IgD-negative memory B cell (primary cell): ENCODE data around the gene ENO2. TPM values are rescaled to one million over a fixed set of nuclear protein-coding genes. Genes with fewer than 3 reads are reported as not detected.

Source experiments
- H3K27ac Mint-ChIP-seq, 3 donors: one replicate each; pipeline ENCODE4 v1.8.0; 2020 to 2022; ENCODE audit warnings: mild to moderate bottlenecking in 3 of 3, mixed read lengths in 3 of 3, moderate library complexity in 1 of 3
- H3K27me3 Mint-ChIP-seq: one replicate; pipeline ENCODE4 v1.8.0; 2021; ENCODE audit warnings: mixed read lengths
- H3K36me3 Mint-ChIP-seq: one replicate; pipeline ENCODE4 v1.8.0; 2020; ENCODE audit warnings: mild to moderate bottlenecking, mixed read lengths
- H3K4me1 Mint-ChIP-seq, 3 donors: one replicate each; pipeline ENCODE4 v1.8.0; 2020 to 2022; ENCODE audit warnings: mixed read lengths in 3 of 3, mild to moderate bottlenecking in 1 of 3
- H3K4me3 Mint-ChIP-seq, 4 donors: one replicate each; pipeline ENCODE4 v1.8.0; 2020 to 2022; ENCODE audit warnings: mild to moderate bottlenecking in 4 of 4, mixed read lengths in 4 of 4, moderate library complexity in 3 of 4
- H3K9me3 Mint-ChIP-seq, 3 donors: one replicate each; pipeline ENCODE4 v1.8.0; 2020 to 2021; ENCODE audit warnings: mixed read lengths in 3 of 3, mild to moderate bottlenecking in 1 of 3
- polyA plus RNA-seq: library from polyadenylated mRNA; unstranded; fragments of 300-500 nt; fragmentation: Illumina TruSeq; gene quantifications from one replicate; pipeline ENCODE4 v1.2.3, GENCODE V29; 2021

Gene ENO2
- polyA plus RNA-seq, 1 donor from 2014 or later = 21.7 TPM

DNA sequence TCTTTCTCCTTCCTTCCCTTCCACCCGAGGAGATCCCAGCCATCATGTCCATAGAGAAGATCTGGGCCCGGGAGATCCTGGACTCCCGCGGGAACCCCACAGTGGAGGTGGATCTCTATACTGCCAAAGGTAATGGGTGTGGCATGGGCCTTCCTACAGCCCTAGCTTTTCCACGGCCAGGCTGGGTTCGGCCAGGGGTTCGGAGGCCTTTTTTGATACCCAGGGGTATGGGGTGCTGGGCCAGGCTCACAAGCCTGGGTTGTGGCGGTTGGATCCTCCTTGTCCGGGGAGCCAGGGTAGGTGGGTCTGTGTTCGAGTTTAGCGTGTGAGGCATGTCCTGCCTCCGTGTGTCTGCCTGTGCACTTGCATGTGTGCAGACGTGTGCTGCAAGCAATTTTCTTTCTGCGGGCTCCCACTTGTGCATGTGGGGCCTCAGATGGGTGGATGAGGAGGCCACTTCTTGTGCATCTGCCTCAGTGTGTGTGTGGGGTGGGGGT, 1.5 kb downstream of the ENO2 start:
- peak overlapping the region; percentile 57 to 99 (median 94) for H3K4me3 Mint-ChIP-seq
- peaks cover 12 to 21% (median 18%) of the 10 kb centered on the region in 3 donors for H3K4me1 Mint-ChIP-seq
- H3K27ac Mint-ChIP-seq = peak overlapping the region in 1 of 3 donors; percentile 45
- no peaks in the 10 kb centered on the region for H3K9me3 Mint-ChIP-seq
- H3K36me3 Mint-ChIP-seq = peaks cover 1% of the 10 kb centered on the region
- H3K27me3 Mint-ChIP-seq = peaks cover 4% of the 10 kb centered on the region

DNA sequence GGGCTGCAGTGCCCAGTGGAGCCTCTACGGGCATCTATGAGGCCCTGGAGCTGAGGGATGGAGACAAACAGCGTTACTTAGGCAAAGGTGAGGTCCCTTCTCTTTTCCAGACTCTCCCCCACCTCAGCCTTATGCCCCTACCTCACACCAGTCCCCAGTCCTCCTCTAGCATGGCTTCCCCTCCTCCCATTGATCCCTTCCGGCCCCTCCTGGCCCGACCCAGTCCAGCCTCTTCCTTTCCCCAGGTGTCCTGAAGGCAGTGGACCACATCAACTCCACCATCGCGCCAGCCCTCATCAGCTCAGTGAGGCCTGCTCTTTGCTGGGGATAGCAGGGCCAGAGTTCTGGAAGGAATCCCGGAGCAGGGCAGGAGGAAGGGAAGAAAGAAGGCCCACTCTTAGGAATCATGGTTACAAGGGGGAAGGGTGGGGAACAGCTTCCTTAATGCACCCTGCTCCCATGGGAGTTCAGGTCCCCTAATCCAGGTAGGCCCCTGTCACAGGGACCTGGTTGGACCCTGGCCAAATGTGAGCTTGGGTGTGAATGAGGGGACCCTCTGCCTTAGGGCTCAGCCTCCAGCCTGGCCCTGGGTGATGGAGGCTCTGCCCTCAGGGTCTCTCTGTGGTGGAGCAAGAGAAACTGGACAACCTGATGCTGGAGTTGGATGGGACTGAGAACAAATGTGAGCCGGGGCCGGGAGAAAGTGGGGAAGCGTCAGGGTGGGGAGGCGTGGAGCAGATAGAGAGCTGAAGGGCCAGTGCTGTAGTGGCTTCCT, 2.2 kb downstream of the ENO2 start:
- peaks cover 12 to 21% (median 21%) of the 10 kb centered on the region in 3 donors for H3K4me1 Mint-ChIP-seq
- H3K27me3 Mint-ChIP-seq = peaks cover 4% of the 10 kb centered on the region
- H3K4me3 Mint-ChIP-seq = peak overlapping the region in 1 of 4 donors; percentile 34
- no peaks in the 10 kb centered on the region for H3K9me3 Mint-ChIP-seq
- peaks cover 1% of the 10 kb centered on the region for H3K36me3 Mint-ChIP-seq
- peak overlapping the region in 2 of 3 donors; percentile 45 to 59 for H3K27ac Mint-ChIP-seq

DNA sequence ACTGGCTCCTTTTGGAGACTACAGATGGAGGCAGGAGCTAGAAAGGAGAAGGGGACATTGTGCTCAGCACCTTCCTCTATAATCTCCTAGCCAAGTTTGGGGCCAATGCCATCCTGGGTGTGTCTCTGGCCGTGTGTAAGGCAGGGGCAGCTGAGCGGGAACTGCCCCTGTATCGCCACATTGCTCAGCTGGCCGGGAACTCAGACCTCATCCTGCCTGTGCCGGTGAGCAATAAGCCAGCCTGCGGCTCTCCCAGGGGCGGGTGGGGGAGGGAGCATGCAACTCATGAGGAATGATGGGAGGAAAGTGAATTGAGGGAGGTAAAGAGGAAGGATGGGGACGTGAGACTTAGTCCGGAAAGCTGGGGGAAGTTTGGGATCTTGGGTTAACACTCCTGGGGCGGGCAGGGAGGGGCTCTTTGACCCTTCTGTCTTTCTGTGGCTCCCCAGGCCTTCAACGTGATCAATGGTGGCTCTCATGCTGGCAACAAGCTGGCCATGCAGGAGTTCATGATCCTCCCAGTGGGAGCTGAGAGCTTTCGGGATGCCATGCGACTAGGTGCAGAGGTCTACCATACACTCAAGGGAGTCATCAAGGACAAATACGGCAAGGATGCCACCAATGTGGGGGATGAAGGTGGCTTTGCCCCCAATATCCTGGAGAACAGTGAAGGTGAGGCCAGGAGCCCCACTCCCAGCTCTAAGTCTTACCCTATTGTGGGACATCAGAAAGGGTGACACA, 3.3 kb downstream of the ENO2 start:
- H3K36me3 Mint-ChIP-seq = peaks cover 1% of the 10 kb centered on the region
- H3K4me1 Mint-ChIP-seq = peaks cover 22 to 31% (median 22%) of the 10 kb centered on the region in 3 donors
- no peak overlapping the region for H3K27ac Mint-ChIP-seq
- no peaks in the 10 kb centered on the region for H3K9me3 Mint-ChIP-seq
- peaks cover 4% of the 10 kb centered on the region for H3K27me3 Mint-ChIP-seq
- H3K4me3 Mint-ChIP-seq = peak overlapping the region in 1 of 4 donors; percentile 78

DNA sequence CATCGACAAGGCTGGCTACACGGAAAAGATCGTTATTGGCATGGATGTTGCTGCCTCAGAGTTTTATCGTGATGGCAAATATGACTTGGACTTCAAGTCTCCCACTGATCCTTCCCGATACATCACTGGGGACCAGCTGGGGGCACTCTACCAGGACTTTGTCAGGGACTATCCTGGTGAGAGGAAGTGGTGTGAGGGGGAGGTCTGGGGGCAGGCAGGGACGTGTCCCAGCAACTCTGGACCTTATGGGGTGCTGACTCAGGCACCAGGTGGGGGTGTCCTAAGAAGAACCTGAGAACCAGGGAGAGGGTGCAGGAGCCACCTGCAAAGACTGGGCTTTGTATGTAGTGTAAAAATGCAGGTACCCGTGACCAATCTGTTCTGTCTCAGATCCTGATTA, 5.2 kb downstream of the ENO2 start:
- Mint-ChIP-seq H3K4me3 (peak overlapping the region in 1 of 4 donors; percentile 42), H3K9me3 (no peaks in the 10 kb centered on the region), H3K4me1 (peaks cover 30 to 44% (median 35%) of the 10 kb centered on the region in 3 donors), H3K36me3 (peaks cover 1% of the 10 kb centered on the region), H3K27me3 (peaks cover 4% of the 10 kb centered on the region), H3K27ac (no peak overlapping the region)

DNA sequence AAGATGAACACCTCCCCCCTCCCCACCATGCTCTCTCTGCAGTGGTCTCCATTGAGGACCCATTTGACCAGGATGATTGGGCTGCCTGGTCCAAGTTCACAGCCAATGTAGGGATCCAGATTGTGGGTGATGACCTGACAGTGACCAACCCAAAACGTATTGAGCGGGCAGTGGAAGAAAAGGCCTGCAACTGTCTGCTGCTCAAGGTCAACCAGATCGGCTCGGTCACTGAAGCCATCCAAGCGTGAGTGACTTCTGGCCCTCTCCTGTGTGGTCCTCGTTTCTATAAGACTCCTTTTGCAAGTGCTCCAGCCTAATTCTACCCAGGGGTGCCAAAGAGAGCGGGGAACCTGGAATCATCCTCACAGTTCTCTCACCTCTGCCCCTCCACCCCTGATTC, 7.2 kb downstream of the ENO2 start:
- no peaks in the 10 kb centered on the region for H3K9me3 Mint-ChIP-seq
- H3K4me1 Mint-ChIP-seq = peaks cover 27 to 38% (median 36%) of the 10 kb centered on the region in 3 donors
- H3K27me3 Mint-ChIP-seq = no peaks in the 10 kb centered on the region
- H3K4me3 Mint-ChIP-seq = peak overlapping the region in 1 of 4 donors; percentile 55
- peaks cover 1% of the 10 kb centered on the region for H3K36me3 Mint-ChIP-seq
- peak overlapping the region in 2 of 3 donors; percentile 64 to 89 for H3K27ac Mint-ChIP-seq

DNA sequence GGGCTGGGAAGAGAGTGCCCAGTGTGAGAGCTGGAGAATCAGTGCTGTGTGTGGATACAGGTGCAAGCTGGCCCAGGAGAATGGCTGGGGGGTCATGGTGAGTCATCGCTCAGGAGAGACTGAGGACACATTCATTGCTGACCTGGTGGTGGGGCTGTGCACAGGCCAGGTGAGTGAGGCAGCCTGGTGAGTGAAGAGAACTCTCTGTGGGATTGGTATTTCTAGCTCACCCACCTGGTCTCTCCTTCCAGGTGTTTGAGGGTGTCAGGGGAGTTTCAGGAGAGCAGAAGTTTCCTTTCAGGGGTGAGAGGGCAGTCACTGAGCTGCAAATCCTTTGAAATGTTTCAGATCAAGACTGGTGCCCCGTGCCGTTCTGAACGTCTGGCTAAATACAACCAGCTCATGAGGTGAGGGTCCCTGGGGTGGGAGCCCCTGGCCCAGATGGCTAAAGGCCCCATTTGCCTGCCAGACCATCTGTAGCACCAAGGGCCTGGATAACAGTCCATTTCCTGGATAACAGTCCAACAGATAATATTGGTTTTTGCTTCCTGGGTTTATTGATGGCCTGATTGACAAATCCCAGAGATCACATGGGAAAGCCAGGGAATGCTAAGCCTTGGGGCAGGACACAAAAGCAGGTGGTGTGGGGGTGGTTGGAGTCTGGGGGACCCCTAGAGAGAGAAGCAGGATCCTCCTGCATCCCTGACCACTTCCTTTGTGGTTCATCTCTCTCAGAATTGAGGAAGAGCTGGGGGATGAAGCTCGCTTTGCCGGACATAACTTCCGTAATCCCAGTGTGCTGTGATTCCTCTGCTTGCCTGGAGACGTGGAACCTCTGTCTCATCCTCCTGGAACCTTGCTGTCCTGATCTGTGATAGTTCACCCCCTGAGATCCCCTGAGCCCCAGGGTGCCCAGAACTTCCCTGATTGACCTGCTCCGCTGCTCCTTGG, 7.9 kb downstream of the ENO2 start:
- peak overlapping the region; percentile 64 to 89 (median 89) for H3K27ac Mint-ChIP-seq
- H3K9me3 Mint-ChIP-seq = no peaks in the 10 kb centered on the region
- no peaks in the 10 kb centered on the region for H3K27me3 Mint-ChIP-seq
- H3K4me3 Mint-ChIP-seq = peak overlapping the region; percentile 34 to 90 (median 64)
- no peaks in the 10 kb centered on the region for H3K36me3 Mint-ChIP-seq
- H3K4me1 Mint-ChIP-seq = peaks cover 27 to 43% (median 36%) of the 10 kb centered on the region in 3 donors

DNA sequence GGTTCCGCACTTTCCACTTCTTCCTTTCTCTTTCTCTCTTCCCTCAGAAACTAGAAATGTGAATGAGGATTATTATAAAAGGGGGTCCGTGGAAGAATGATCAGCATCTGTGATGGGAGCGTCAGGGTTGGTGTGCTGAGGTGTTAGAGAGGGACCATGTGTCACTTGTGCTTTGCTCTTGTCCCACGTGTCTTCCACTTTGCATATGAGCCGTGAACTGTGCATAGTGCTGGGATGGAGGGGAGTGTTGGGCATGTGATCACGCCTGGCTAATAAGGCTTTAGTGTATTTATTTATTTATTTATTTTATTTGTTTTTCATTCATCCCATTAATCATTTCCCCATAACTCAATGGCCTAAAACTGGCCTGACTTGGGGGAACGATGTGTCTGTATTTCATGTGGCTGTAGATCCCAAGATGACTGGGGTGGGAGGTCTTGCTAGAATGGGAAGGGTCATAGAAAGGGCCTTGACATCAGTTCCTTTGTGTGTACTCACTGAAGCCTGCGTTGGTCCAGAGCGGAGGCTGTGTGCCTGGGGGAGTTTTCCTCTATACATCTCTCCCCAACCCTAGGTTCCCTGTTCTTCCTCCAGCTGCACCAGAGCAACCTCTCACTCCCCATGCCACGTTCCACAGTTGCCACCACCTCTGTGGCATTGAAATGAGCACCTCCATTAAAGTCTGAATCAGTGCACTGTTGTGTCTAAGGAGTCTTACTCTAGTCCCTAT, 8.8 kb downstream of the ENO2 start:
- no peaks in the 10 kb centered on the region for H3K27me3 Mint-ChIP-seq
- no peaks in the 10 kb centered on the region for H3K36me3 Mint-ChIP-seq
- peak overlapping the region; percentile 34 to 90 (median 64) for H3K4me3 Mint-ChIP-seq
- H3K9me3 Mint-ChIP-seq = no peaks in the 10 kb centered on the region
- peaks cover 27 to 43% (median 36%) of the 10 kb centered on the region in 3 donors for H3K4me1 Mint-ChIP-seq
- peak overlapping the region; percentile 64 to 89 (median 89) for H3K27ac Mint-ChIP-seq

DNA sequence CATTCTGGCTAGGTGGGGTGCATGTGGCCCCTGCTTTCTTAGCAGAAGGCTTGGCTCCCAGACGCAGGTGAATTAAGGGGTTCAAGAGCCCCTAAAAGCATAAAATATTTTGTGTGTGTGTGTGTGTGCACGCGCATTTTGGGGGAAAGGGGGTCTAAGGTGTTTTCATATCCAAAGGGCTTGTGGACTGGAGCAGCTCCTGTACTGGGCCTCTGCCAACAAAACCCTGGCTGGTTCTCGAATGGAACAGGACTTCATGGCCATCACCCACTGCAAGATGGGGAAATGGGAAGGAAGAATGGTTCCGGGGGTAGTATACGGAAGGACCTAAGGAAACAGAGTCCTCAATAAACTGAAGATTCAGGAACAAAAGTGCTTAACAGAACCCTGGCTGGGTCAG, 9.5 kb downstream of the ENO2 start:
- H3K36me3 Mint-ChIP-seq = no peaks in the 10 kb centered on the region

DNA sequence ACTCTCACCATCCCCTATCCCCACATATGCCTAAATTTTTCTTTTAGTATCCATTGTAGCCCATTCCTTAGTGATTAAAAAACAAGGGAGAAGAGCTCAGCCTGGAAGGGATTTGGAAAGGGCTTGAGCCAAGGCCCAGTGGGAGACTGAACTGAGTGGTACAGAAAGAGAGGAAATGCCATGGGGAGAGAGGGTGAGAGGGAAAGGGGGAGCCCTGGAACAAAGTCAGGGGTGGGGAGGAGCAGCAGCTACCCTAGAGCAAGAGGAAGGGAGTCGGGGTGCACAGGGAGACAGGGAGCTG, 10.8 kb downstream of the ENO2 start:
- H3K9me3 Mint-ChIP-seq = no peaks in the 10 kb centered on the region
- peak overlapping the region in 2 of 4 donors; percentile 21 to 60 for H3K4me3 Mint-ChIP-seq
- peak overlapping the region in 1 of 3 donors; percentile 53 for H3K27ac Mint-ChIP-seq
- peaks cover 34 to 51% (median 40%) of the 10 kb centered on the region in 3 donors for H3K4me1 Mint-ChIP-seq
- no peaks in the 10 kb centered on the region for H3K36me3 Mint-ChIP-seq
- no peaks in the 10 kb centered on the region for H3K27me3 Mint-ChIP-seq

More for the DNA sequence above, 9.5 kb downstream of the ENO2 start:
- Mint-ChIP-seq H3K4me3 (peak overlapping the region in 2 of 4 donors; percentile 54 to 90), H3K27me3 (no peaks in the 10 kb centered on the region), H3K27ac (peak overlapping the region in 2 of 3 donors; percentile 64 to 86), H3K4me1 (peaks cover 31 to 46% (median 37%) of the 10 kb centered on the region in 3 donors), H3K9me3 (no peaks in the 10 kb centered on the region)

DNA sequence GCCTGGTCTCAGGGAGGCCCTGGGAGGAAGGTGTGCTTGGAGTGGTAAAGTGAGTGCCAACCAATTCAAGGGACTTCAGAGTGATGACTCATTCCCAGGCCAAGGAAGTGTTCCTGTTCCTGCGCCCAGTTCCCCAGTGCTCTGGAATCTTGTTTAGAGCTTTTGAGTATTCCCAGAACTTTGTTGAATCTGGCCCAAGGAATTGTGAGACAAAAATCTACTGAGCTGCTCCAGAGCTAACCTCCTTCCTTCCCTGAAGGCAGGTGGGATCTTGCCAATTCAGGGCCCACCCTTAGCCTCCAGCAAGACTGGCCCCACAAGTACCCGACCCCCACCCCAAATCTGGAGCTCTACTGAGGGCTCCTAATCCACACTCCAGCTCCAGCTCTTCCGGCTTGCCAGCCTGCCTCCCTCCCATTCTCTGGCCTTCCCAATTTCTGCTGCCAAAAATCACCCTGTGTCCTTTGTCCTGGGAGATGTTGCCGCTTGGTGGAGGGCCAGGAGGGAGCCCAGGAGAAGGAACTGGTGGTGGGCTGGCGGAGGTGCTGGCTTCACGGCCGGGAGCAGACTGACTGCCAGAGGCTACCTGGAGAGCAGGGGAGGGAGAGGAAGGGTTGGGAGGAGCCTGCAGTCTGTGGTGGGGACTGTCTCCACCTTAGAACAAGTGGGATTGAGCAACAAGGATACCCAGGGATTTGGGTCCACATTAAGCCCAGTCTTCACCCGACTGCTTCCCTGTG, 11.3 kb downstream of the ENO2 start:
- peak overlapping the region in 2 of 3 donors; percentile 53 to 75 for H3K27ac Mint-ChIP-seq
- H3K4me1 Mint-ChIP-seq = peaks cover 35 to 52% (median 40%) of the 10 kb centered on the region in 3 donors

DNA sequence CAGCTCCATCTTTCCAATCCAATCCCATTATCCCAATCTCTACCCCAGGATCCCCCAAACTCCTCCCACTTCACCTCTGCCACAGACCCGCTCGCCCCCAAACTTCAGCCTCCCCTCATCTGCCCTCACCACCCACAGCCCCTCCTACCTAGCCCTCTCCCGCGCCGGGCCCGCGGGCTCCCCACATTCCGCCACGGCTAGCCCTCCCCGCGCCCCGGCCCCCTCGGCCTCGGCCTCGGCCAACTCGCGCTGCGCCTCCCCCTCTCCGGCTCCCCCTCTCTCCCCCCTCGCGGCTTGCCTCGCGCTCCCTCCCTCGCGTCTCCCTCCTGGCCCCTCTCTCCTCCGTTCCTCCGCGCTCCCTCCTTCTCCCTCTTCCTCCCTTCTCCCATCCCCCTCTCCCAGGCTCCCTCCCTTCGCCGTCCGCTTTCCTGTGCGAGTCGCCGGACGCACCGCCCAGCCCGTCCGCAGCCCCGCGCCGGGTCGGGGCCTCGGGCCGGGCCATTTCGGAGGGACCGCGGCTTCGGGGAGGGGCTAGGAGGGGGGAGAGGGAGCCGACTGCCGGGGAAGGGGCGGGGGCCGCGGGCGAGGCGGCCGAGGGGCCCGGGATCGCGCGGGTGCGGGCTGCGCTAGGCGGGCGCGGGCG, 13.1 kb downstream of the ENO2 start, which contains the start of gene ATN1:
Gene ATN1 (plus strand): TSS at position 581 of the 643 bp plus-strand sequence. CDS start 6,043 bp downstream, outside the sequence.
- Mint-ChIP-seq H3K36me3 (no peaks in the 10 kb centered on the region), H3K27me3 (no peaks in the 10 kb centered on the region), H3K27ac (peak within 1 kb of the TSS; percentile 92 to 97 (median 93)), H3K4me1 (peaks cover 36 to 48% (median 40%) of the 10 kb centered on the region in 3 donors), H3K9me3 (no peaks in the 10 kb centered on the region), H3K4me3 (peak within 1 kb of the TSS; percentile 84 to 95 (median 94))

More for the DNA sequence above, 11.3 kb downstream of the ENO2 start:
- H3K27me3 Mint-ChIP-seq = no peaks in the 10 kb centered on the region
- H3K4me3 Mint-ChIP-seq = peak overlapping the region in 3 of 4 donors; percentile 59 to 94 (median 65)
- no peaks in the 10 kb centered on the region for H3K36me3 Mint-ChIP-seq
- no peaks in the 10 kb centered on the region for H3K9me3 Mint-ChIP-seq

DNA sequence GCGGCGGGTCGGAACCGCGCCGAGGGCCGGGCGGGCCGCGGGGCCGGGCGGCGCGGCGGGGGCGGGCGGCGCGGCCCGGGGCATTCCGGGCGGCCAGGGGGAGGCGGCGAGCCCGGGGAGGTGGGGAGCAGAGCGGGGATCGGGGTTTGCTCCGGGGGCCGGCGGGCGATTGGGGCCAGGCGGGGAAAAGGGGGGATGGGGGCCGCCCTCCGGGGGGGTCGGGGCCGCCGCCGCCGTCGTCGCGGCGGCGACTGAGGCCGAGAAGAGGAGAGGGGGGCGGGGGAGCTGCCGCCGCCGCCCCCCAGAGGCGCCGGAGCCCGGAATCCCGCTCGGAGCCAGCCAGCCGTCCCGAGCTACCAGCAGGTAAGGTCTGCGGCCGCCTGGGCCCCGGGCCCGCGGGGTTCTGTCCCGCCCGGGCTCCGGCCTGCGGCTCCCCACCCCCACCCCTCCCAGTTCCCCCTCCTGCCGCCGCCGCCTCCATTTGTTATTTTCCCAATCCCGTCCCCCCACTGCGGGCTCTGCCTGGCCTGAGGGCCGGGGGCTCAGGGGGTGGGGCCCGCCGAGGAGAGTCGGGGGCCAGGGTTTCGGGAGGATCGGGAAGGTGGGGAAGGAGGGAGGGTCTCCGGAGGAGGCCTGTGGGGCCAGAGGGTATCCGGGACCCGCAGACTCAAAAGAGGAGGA, 13.8 kb downstream of the ENO2 start:
- Mint-ChIP-seq H3K27me3 (no peaks in the 10 kb centered on the region), H3K27ac (peak overlapping the region; percentile 92 to 97 (median 93)), H3K36me3 (no peaks in the 10 kb centered on the region), H3K4me1 (peaks cover 31 to 42% (median 40%) of the 10 kb centered on the region in 3 donors), H3K4me3 (peak overlapping the region; percentile 84 to 95 (median 92)), H3K9me3 (no peaks in the 10 kb centered on the region)
